ENCODE measurements around the gene HERC4.
A peak's percentile ranks its signal among the peaks of the same experiment; 100 is the strongest.

The HERC4 gene

DNA sequence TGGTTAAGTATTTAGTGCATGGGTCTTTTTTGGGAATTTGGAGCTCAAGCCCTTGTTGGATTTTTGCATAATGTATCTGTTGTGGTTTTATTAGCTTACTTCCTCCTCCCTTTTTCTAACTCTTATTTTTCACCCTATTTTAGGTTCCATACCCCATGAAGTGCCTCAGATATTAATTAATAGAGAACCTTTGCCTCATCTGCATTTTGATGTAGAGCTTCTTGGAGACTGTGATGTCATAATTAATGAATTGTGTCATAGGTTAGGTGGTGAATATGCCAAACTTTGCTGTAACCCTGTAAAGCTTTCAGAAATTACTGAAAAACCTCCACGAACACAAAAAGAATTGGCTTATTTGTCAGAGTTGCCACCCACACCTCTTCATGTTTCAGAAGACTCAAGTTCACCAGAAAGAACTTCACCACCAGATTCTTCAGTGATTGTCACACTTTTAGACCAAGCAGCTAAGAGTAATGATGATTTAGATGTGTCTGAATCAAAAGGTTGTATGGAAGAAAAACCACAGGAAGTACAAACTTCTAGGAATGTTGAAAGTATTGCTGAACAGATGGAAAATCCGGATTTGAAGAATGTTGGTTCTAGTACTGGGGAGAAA, 162.6 kb downstream of the HERC4 start:
- TF ChIP-seq, protein P1, sequence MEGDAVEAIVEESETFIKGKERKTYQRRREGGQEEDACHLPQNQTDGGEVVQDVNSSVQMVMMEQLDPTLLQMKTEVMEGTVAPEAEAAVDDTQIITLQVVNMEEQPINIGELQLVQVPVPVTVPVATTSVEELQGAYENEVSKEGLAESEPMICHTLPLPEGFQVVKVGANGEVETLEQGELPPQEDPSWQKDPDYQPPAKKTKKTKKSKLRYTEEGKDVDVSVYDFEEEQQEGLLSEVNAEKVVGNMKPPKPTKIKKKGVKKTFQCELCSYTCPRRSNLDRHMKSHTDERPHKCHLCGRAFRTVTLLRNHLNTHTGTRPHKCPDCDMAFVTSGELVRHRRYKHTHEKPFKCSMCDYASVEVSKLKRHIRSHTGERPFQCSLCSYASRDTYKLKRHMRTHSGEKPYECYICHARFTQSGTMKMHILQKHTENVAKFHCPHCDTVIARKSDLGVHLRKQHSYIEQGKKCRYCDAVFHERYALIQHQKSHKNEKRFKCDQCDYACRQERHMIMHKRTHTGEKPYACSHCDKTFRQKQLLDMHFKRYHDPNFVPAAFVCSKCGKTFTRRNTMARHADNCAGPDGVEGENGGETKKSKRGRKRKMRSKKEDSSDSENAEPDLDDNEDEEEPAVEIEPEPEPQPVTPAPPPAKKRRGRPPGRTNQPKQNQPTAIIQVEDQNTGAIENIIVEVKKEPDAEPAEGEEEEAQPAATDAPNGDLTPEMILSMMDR (IDR thresholded peaks at IDR 0.05): no peak
- no peak for TF ChIP-seq ZFX (IDR thresholded peaks at IDR 0.05; ENCODE audit: borderline replicate concordance)
- H3K27ac ChIP-seq: no peak overlapping the region

DNA sequence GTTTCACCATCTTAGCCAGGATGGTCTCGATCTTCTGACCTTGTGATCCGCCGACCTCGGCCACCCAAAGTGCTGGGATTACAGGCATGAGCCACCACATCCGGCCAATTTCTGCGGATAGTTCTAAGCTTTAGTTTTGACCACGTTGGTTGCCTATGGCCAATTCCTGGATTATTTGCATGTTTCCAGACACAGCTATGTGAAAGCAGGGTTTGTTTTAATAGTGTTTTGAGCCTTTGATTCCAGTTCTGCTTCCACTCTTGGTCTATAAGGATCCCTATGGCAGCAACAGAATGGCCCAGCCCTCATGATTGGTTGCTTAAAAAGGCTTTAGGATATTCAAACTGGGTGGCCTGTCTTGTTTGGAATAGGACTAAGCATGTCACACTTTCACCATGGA, 171.5 kb downstream of the HERC4 start:
- H3K27ac ChIP-seq: no peak overlapping the region
- no peak for TF ChIP-seq ZFX (IDR thresholded peaks at IDR 0.05; ENCODE audit: borderline replicate concordance)
- TF ChIP-seq, protein P1 (IDR thresholded peaks at IDR 0.05): no peak

DNA sequence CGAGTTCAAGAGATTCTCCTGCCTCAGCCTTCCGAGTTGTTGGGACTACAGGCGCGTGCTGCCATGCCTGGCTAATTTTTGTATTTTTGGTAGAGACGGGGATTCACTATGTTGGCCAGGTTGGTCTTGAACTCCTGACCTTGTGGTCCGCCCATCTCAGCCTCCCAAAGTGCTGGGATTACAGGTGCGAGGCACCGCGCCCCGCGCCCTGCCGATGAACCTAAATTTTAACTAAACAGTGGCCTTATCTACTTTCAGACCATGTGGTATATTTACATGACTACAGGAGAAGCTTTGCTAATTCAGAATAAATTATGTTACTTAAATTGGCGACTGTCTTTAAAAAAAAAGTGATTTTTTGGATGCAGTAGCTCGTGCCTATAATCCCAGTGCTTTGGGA, 181.4 kb downstream of the HERC4 start:
- TF ChIP-seq, protein P1 (IDR thresholded peaks at IDR 0.05): no peak
- no peak for TF ChIP-seq ZFX (IDR thresholded peaks at IDR 0.05; ENCODE audit: borderline replicate concordance)
- no peak overlapping the region for H3K27ac ChIP-seq

DNA sequence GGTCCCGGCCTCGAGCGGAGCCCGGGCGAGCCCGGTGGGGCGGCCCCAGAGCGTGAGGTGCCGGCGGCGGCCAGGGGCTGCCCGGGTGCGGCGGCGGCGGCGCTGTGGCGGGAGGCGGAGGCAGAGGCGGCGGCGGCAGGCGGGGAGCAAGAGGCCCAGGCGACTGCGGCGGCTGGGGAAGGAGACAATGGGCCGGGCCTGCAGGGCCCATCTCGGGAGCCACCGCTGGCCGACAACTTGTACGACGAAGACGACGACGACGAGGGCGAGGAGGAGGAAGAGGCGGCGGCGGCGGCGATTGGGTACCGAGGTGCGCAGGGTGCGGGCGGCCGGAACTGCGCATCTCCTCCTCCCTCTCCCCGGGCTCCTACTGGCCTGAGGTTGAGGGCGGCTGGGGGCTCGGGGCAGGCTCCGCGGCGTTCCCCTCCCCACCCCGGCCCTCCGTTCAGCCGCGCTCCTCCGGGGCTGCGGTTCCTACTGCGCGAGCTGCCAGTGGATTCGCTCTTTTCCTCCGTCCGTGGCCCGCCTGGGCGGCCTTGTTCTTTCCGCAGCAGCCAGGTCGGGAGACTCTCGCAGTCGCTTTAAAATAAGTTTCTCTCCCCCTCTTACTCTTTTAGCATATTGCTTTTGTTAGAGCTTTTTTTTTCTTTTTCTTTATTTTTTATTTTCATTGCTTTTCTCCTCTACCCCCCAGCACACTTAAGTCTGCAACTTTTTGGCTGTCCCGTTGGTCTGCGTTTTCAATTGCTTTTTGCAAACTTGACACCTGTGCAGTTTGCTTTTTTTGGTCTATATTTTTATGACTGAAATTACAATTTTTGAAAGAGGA, 190.0 kb downstream of the HERC4 start:
- no peak for TF ChIP-seq ZFX (IDR thresholded peaks at IDR 0.05; ENCODE audit: borderline replicate concordance)
- TF ChIP-seq, protein P1 (IDR thresholded peaks at IDR 0.05): no peak; the same call in 1 of the 2 replicates
- H3K27ac ChIP-seq: peak overlapping the region; percentile 95

DNA sequence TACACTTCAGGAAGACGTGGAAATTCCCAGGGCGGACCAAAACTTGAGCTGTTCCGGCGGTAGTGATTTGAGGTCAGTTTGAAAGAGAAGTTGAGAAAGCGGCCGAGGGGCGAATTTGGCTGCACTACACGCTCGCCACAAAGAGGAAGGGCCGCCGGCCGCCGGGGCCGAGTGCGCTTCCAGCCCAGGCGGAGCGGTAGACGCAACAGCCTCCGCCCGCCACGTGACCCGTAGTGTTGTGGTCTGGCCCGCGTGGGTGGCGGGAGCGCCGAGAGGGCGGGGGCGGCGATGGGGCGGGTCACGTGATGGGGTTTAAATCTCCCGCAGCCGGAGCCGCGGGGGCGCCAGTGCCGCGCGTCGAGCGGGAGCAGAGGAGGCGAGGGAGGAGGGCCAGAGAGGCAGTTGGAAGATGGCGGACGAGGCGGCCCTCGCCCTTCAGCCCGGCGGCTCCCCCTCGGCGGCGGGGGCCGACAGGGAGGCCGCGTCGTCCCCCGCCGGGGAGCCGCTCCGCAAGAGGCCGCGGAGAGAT, 190.7 kb downstream of the HERC4 start, which contains the start of gene SIRT1:
TSS of gene SIRT1 (plus strand) at position 344 of the 529 bp plus-strand sequence. CDS start at position 410, 66 bp downstream.
- peak within 1 kb of the TSS; percentile 95 for H3K27ac ChIP-seq
- TF ChIP-seq ZFX (IDR thresholded peaks at IDR 0.05; ENCODE audit: borderline replicate concordance): no peak
- TF ChIP-seq, protein P1 (IDR thresholded peaks at IDR 0.05): no peak

DNA sequence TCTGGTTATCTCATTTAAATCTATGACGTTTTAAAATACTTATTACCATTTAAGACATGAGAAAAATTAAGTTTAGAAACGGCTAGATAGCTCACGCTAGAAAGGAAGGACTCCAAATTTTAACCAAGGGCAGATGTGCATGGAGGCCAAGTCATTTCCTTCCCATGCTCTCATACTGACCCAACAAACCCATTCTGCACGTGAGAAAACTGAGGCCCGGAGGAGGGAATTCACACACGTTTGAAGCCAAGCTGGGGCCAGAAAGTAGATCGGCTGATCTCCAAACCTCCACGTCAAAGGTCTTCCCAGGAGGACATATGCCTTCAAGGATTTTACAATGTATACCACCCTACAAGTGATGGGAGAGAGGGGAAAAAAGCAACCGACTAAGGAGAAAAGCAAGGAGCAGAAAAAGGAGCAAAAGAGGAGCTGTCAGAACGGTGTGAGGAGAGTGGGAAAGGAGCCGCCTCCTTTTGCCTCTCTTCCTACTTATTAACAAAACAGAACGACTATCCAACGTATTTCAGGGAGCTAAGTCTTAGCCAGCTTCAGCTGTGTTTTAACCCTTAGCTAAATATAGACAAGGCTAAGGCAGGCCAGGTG, 191.3 kb downstream of the HERC4 start:
- peak overlapping the region; percentile 95 for H3K27ac ChIP-seq
- TF ChIP-seq ZFX (IDR thresholded peaks at IDR 0.05; ENCODE audit: borderline replicate concordance): no peak
- TF ChIP-seq, protein P1 (IDR thresholded peaks at IDR 0.05): no peak

Data from 22Rv1 (cell line).